ENCODE results near the gene KLF18. TPM values are rescaled to one million over a fixed set of nuclear protein-coding genes. Genes with fewer than 3 reads are reported as not detected.

The KLF18 gene
- not detected in 2 replicates for total RNA-seq (ENCODE audit: low replicate concordance)

- DNase-seq (ENCODE audit: low read depth): no peak
- TF ChIP-seq CTCF (IDR thresholded peaks at IDR 0.05; ENCODE audit: insufficient read depth, low read length): no peak
- no peak within 1 kb of the TSS for H3K4me3 ChIP-seq (ENCODE audit: low read depth, low read length)
Observed at GRCh38 chr1:44141531-44141930, at the start of gene KLF18. TSS of gene KLF18 (minus strand) at chr1:44141631. CDS start at chr1:44141631, 0 bp downstream.

GRCh38 chr1:44174630-44175029 is 33.2 kb upstream of the KLF18 start:
- DNase-seq (ENCODE audit: low read depth): no peak
- no peak for TF ChIP-seq CTCF (IDR thresholded peaks at IDR 0.05; ENCODE audit: insufficient read depth, low read length)
- no peak overlapping the region for H3K4me3 ChIP-seq (ENCODE audit: low read depth, low read length)

- peak; percentile 70 for DNase-seq (ENCODE audit: low read depth)
- TF ChIP-seq CTCF (IDR thresholded peaks at IDR 0.05; ENCODE audit: insufficient read depth, low read length): no peak
- no peak overlapping the region for H3K4me3 ChIP-seq (ENCODE audit: low read depth, low read length)
Observed at GRCh38 chr1:44170281-44170823, 28.9 kb upstream of the KLF18 start.

GRCh38 chr1:44168520-44169098 is 27.2 kb upstream of the KLF18 start:
- no peak for DNase-seq (ENCODE audit: low read depth)
- H3K4me3 ChIP-seq (ENCODE audit: low read depth, low read length): no peak overlapping the region
- TF ChIP-seq CTCF (IDR thresholded peaks at IDR 0.05; ENCODE audit: insufficient read depth, low read length): no peak

- no peak overlapping the region for H3K4me3 ChIP-seq (ENCODE audit: low read depth, low read length)
- no peak for TF ChIP-seq CTCF (IDR thresholded peaks at IDR 0.05; ENCODE audit: insufficient read depth, low read length)
- DNase-seq (ENCODE audit: low read depth): no peak
Observed at GRCh38 chr1:44161546-44161945, 20.1 kb upstream of the KLF18 start.

- no peak for TF ChIP-seq CTCF (IDR thresholded peaks at IDR 0.05; ENCODE audit: insufficient read depth, low read length)
- no peak overlapping the region for H3K4me3 ChIP-seq (ENCODE audit: low read depth, low read length)
- DNase-seq (ENCODE audit: low read depth): no peak
Observed at GRCh38 chr1:44158871-44159270, 17.4 kb upstream of the KLF18 start.

- no peak for DNase-seq (ENCODE audit: low read depth)
- no peak for TF ChIP-seq CTCF (IDR thresholded peaks at IDR 0.05; ENCODE audit: insufficient read depth, low read length)
- no peak overlapping the region for H3K4me3 ChIP-seq (ENCODE audit: low read depth, low read length)
Observed at GRCh38 chr1:44157903-44158302, 16.5 kb upstream of the KLF18 start.

All from fibroblast of the aortic adventitia (primary cell).